Breast epithelium (tissue), 4 donors: ENCODE measurements around the gene CCDC43. TPM values are rescaled to one million over a fixed set of nuclear protein-coding genes. Genes with fewer than 3 reads are reported as not detected.
A peak's percentile ranks its signal among the peaks of the same experiment; 100 is the strongest.
"Not testable (repeated sequence)": the region's sequence is repeated elsewhere in the genome, so short reads cannot be mapped to it uniquely, and the experiment has no call there.

Experiments
- DNase-seq, 2 donors: peaks; one replicate each; pipeline ENCODE4 v3.0.0-alpha.2; 2019; ENCODE audit warnings: low spot score in 2 of 2
- H3K27ac ChIP-seq, 2 donors: fragments of 200-600 bp; sonication (generic) in 1 of 2; one replicate each; pipeline ENCODE4 v1.5.1; 2016 to 2019; ENCODE audit warnings: mild to moderate bottlenecking in 1 of 2
- H3K27me3 ChIP-seq, 2 donors: fragments of 200-600 bp; sonication (generic) in 1 of 2; one replicate each; pipeline versions ENCODE4 v1.5.1 to v1.6.0; 2017 to 2019; ENCODE audit warnings: control low read depth in 1 of 2, mild to moderate bottlenecking in 1 of 2
- H3K36me3 ChIP-seq: fragments of 200-600 bp; one replicate; pipeline ENCODE4 v1.5.1; 2019
- H3K4me1 ChIP-seq, 2 donors: fragments of 200-600 bp; sonication (generic); one replicate each; pipeline ENCODE4 v1.5.1; 2016 to 2019; ENCODE audit warnings: control low read depth in 1 of 2
- H3K4me3 ChIP-seq, 3 donors: fragments of 200-600 bp; sonication (generic); 1 replicate in 2 of 3; 2 replicates in 1 of 3; pipeline ENCODE4 v1.5.1; 2016 to 2019; ENCODE audit warnings: mild to moderate bottlenecking in 3 of 3, moderate library complexity in 2 of 3
- H3K9me3 ChIP-seq, 2 donors: fragments of 200-600 bp; sonication (generic) in 1 of 2; one replicate each; pipeline ENCODE4 v1.5.1; 2016 to 2019; ENCODE audit warnings: control low read depth in 1 of 2
- CTCF ChIP-seq, 3 donors: fragments of 450-650 bp; IDR thresholded peaks; one replicate each; pipeline ENCODE4 v1.5.1; 2016 to 2017; ENCODE audit warnings: antibody characterized with exemption in 3 of 3, mild to moderate bottlenecking in 3 of 3, moderate library complexity in 3 of 3
- POLR2A ChIP-seq: fragments of 450-650 bp; IDR thresholded peaks from one replicate; pipeline ENCODE4 v1.6.1; 2016; ENCODE audit warnings: antibody characterized with exemption, mild to moderate bottlenecking, moderate library complexity
- POLR2AphosphoS5 ChIP-seq, 3 donors: sonication (generic); formaldehyde crosslinking; IDR thresholded peaks; one replicate each; pipeline ENCODE4 v1.6.1; 2017; ENCODE audit warnings: antibody characterized with exemption in 3 of 3
- intact Hi-C: fragments of 100-400 bp; cut with DNase I; formaldehyde crosslinking; loops from one replicate; pipeline ENCODE4 v1.15.1; 2023; ENCODE audit warnings: low total_unique reads
- total RNA-seq, 3 donors: library from RNA; depleted of rRNA; stranded (reverse); fragments of >200 nt; gene quantifications; one replicate each; pipeline ENCODE4 v1.1.0, GENCODE V29; 2016

The CCDC43 gene
- total RNA-seq, 3 donors from 2014 or later, result 16.6 to 22.8 (median 16.7) TPM

DNA sequence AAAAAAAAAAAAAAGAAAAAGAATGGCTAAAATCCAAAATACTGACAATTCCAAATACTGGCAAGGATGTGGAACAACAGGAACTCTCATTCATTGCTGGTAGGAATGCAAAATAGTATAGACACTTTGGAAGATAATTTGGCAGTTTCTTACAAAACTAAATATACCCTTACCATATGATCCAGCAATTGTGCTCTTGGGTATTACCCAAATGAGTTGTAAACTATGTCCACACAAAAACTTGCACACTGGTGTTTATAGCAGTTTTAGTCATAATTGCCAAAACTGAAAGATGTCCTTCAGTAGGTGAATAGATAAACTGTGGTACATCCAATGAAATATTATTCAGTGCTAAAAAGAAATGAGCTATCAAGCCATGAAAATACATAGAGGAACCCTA lies 41.8 kb downstream of the CCDC43 start:
- DNase-seq, result no peak
- intact Hi-C loops, result no loop called here
- Histone ChIP-seq H3K9me3 (no peaks in the 10 kb centered on the region), H3K4me1 (no peaks in the 10 kb centered on the region), H3K36me3 (no peaks in the 10 kb centered on the region), H3K27me3 (peaks cover 0 to 5% of the 10 kb centered on the region in 2 donors), H3K27ac (no peak overlapping the region), H3K4me3 (no peak overlapping the region)
- TF ChIP-seq POLR2A, result no peak
- TF ChIP-seq CTCF (IDR thresholded peaks at IDR 0.05), result no peak
- no peak for TF ChIP-seq POLR2AphosphoS5 (IDR thresholded peaks at IDR 0.05)

DNA sequence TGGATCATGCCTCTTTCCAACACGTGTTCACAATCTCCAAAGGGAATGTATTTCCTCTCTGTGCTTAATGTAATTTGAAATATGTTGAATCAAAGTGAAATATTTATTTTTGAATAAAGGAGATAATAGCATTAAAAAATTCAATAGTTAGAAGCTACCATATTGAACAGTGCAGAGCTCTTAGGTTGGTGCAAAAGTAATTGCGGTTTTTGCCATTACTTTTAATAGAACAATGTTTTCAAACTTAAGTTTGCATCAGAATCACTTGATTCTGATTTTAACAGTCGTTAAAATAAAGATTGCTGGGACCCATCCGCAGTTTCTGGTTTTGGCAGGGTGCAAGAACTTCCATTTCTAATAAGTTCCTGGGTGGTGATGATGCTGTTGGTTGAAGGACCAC lies 43.3 kb downstream of the CCDC43 start:
- Histone ChIP-seq H3K4me3 (no peak overlapping the region), H3K36me3 (no peaks in the 10 kb centered on the region), H3K27me3 (no peaks in the 10 kb centered on the region), H3K4me1 (no peaks in the 10 kb centered on the region), H3K27ac (no peak overlapping the region), H3K9me3 (no peaks in the 10 kb centered on the region)
- no peak for DNase-seq
- intact Hi-C loops, result no loop called here
- TF ChIP-seq CTCF (IDR thresholded peaks at IDR 0.05), result no peak
- TF ChIP-seq POLR2A, result no peak

GRCh38 chr17:44645341-44645740 lies 44.2 kb downstream of the CCDC43 start:
- Histone ChIP-seq H3K9me3 (no peaks in the 10 kb centered on the region), H3K27ac (no peak overlapping the region), H3K27me3 (no peaks in the 10 kb centered on the region), H3K36me3 (no peaks in the 10 kb centered on the region), H3K4me1 (no peaks in the 10 kb centered on the region), H3K4me3 (no peak overlapping the region)
- TF ChIP-seq POLR2A, result no peak
- TF ChIP-seq POLR2AphosphoS5 (IDR thresholded peaks at IDR 0.05), result no peak
- intact Hi-C loops, result no loop called here
- no peak for DNase-seq

- TF ChIP-seq CTCF (IDR thresholded peaks at IDR 0.05) (no peak), POLR2A (no peak), POLR2AphosphoS5 (IDR thresholded peaks at IDR 0.05) (no peak)
- Histone ChIP-seq H3K36me3 (no peaks in the 10 kb centered on the region), H3K27me3 (no peaks in the 10 kb centered on the region), H3K9me3 (no peaks in the 10 kb centered on the region), H3K27ac (no peak overlapping the region), H3K4me1 (no peaks in the 10 kb centered on the region), H3K4me3 (no peak overlapping the region)
- no peak for DNase-seq
- intact Hi-C loops, result no loop called here
Observed at GRCh38 chr17:44642834-44643233, 46.7 kb downstream of the CCDC43 start.

- no peak for DNase-seq
- Histone ChIP-seq H3K27me3 (no peaks in the 10 kb centered on the region), H3K36me3 (no peaks in the 10 kb centered on the region), H3K9me3 (no peaks in the 10 kb centered on the region), H3K4me3 (no peak overlapping the region), H3K27ac (no peak overlapping the region), H3K4me1 (no peaks in the 10 kb centered on the region)
- TF ChIP-seq POLR2AphosphoS5 (IDR thresholded peaks at IDR 0.05) (no peak), POLR2A (no peak), CTCF (IDR thresholded peaks at IDR 0.05) (no peak)
- intact Hi-C loops, result loop anchor here (5.0 kb wide), 1 partner anchor 105 kb away; no protein-coding TSS in a partner anchor
Observed at GRCh38 chr17:44637066-44637465, 52.5 kb downstream of the CCDC43 start.

DNA sequence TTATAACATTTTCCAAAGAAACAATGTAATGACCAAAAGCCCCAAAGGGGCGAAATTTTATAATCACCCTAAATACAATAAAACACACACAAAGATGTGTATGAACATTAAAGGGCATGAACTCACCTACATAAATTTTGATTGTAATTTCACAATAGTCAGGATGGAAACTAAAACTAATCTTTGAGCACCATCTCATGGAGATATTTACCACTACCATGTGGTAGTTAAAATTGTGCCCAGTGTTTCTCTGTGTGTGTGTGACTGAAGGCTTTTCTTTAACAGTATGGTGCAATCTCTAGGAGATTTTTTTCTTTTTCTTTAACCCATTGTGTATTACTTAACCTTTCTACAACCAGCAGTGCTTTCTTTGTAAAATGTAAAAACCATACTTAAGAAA lies 53.0 kb downstream of the CCDC43 start:
- Histone ChIP-seq H3K4me1 (no peaks in the 10 kb centered on the region), H3K27me3 (no peaks in the 10 kb centered on the region), H3K27ac (no peak overlapping the region), H3K4me3 (no peak overlapping the region), H3K9me3 (no peaks in the 10 kb centered on the region), H3K36me3 (no peaks in the 10 kb centered on the region)
- DNase-seq, result no peak
- intact Hi-C loops, result loop anchor here (5.0 kb wide), 1 partner anchor 104 kb away; no protein-coding TSS in a partner anchor
- TF ChIP-seq POLR2A, result no peak
- TF ChIP-seq CTCF (IDR thresholded peaks at IDR 0.05), result peak in 1 of 3 donors; percentile 49

- H3K27ac ChIP-seq, H3K9me3 ChIP-seq, H3K36me3 ChIP-seq, H3K4me1 ChIP-seq, H3K4me3 ChIP-seq, H3K27me3 ChIP-seq, DNase-seq, intact Hi-C loops: not testable (repeated sequence)
Observed at GRCh38 chr17:44634401-44634800, 55.2 kb downstream of the CCDC43 start.
